CD4-positive, alpha-beta T cell (primary cell): ENCODE measurements around the gene SDF4. TPM values are rescaled to one million over a fixed set of nuclear protein-coding genes. Genes with fewer than 3 reads are reported as not detected.

Experiments
- ATAC-seq: fragments of 200-7000 bp; cut with Tn5 transposase; one replicate; pipeline ENCODE4 v1.10.0; 2022; ENCODE audit warnings: mild to moderate bottlenecking; ENCODE audit not compliant: poor library complexity
- CTCF ChIA-PET: fragments of 350-600 bp; sonication (Branson Sonifier 250); formaldehyde crosslinking; loops from one replicate; lab custom pipeline; 2021; ENCODE audit warnings: antibody characterized with exemption, inconsistent platforms; lab: Charles Lee
- POLR2A ChIA-PET: fragments of 350-600 bp; sonication (Branson Sonifier 250); formaldehyde crosslinking; loops from one replicate; lab custom pipeline; 2021; ENCODE audit warnings: antibody characterized with exemption, inconsistent platforms; lab: Charles Lee
- DNase-seq, 14 experiments: peaks; one replicate each; pipeline ENCODE4 v3.0.0-alpha.2; 2013 to 2020; ENCODE audit warnings: mixed read lengths in 2 of 14
- H3K27ac ChIP-seq, 2 donors: one replicate each; pipeline versions ENCODE4 v1.5.1 to v1.7.0; 2013; ENCODE audit warnings: low read length in 2 of 2, low read depth in 1 of 2, mild to moderate bottlenecking in 1 of 2
- H3K27me3 ChIP-seq, 2 experiments: 1 replicate in 1 of 2; 2 replicates in 1 of 2; pipeline versions ENCODE4 v1.6.1 to v1.7.0; 2013; ENCODE audit warnings: low read length in 2 of 2, control low read depth in 1 of 2, mild to moderate bottlenecking in 1 of 2, moderate library complexity in 1 of 2; ENCODE audit not compliant: insufficient read depth in 2 of 2, control insufficient read depth in 1 of 2
- H3K36me3 ChIP-seq: one replicate; pipeline ENCODE4 v1.6.1; 2013; ENCODE audit warnings: low read length, control low read depth; ENCODE audit not compliant: insufficient read depth
- H3K4me1 ChIP-seq: one replicate; pipeline ENCODE4 v1.6.1; 2013; ENCODE audit warnings: low read length, control low read depth; ENCODE audit not compliant: insufficient read depth
- H3K4me3 ChIP-seq: one replicate; pipeline ENCODE4 v1.5.1; 2013; ENCODE audit warnings: mild to moderate bottlenecking, low read length, moderate library complexity
- H3K9me3 ChIP-seq, 2 experiments: 1 replicate in 1 of 2; 2 replicates in 1 of 2; pipeline versions ENCODE4 v1.6.1 to v1.7.0; 2013; ENCODE audit warnings: low read length in 2 of 2, mild to moderate bottlenecking in 2 of 2, control low read depth in 1 of 2, moderate library complexity in 1 of 2; ENCODE audit not compliant: control insufficient read depth in 1 of 2, insufficient read depth in 1 of 2
- H3K27ac Mint-ChIP-seq: one replicate; pipeline ENCODE4 v1.8.0; 2020; ENCODE audit warnings: mixed read lengths
- H3K27me3 Mint-ChIP-seq: one replicate; pipeline ENCODE4 v1.8.0; 2021; ENCODE audit warnings: mixed read lengths
- H3K36me3 Mint-ChIP-seq: one replicate; pipeline ENCODE4 v1.8.0; 2021; ENCODE audit warnings: low read depth, mixed read lengths
- H3K4me1 Mint-ChIP-seq: one replicate; pipeline ENCODE4 v1.8.0; 2021; ENCODE audit warnings: low read depth, mixed read lengths
- H3K4me3 Mint-ChIP-seq: one replicate; pipeline ENCODE4 v1.8.0; 2020; ENCODE audit warnings: mild to moderate bottlenecking, mixed read lengths
- H3K9me3 Mint-ChIP-seq: one replicate; pipeline ENCODE4 v1.8.0; 2020; ENCODE audit warnings: mixed read lengths
- intact Hi-C, 2 experiments: fragments of 100-400 bp; cut with DNase I in 1 of 2; cut with micrococcal nuclease in 1 of 2; formaldehyde crosslinking; loops; one replicate each; pipeline versions ENCODE4 v1.15.1 to v1.9.0; 2023 to 2025; cut with DNase I, micrococcal nuclease
- total RNA-seq, 174 experiments: library from RNA in 2 of 174; stranded (reverse) in 2 of 174; gene quantifications; one replicate each; pipeline ENCODE4 v1.2.3 and lab custom pipeline; 2021 to 2026
- TF ChIP-seq, protein P1 (sequence below): fragments of 200-600 bp; IDR thresholded peaks from one replicate; pipeline ENCODE4 v1.8.0; 2022; ENCODE audit warnings: antibody characterized with exemption, mild to moderate bottlenecking

Gene SDF4
- total RNA-seq, 2 experiments from 2014 or later: 66.3 to 71.0 TPM

DNA sequence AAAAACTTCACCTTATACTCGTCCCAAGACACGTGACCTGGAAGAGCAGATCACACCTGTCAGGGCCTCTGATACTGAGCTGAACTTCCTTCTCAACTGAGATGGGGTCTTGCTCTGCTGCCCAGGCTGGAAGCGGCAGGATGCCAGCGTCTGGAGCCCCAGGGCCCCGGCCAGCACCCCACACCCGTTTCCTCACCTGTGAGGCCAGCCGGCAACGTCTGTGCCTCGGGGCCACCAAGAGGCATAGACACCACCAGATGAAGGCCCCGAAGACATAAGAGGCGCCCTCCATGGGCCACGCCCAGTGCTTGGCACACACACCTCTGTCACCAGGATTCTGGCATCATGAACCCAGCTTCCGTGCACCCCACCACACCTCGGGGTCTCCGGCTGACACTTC is 8.5 kb downstream of the SDF4 start:
- ChIA-PET POLR2A (no interaction called here), CTCF (no interaction called here)
- Mint-ChIP-seq H3K9me3 (no peaks in the 10 kb centered on the region), H3K4me3 (peak overlapping the region; percentile 54), H3K27me3 (no peaks in the 10 kb centered on the region), H3K36me3 (peaks cover 74% of the 10 kb centered on the region), H3K4me1 (peaks cover 13% of the 10 kb centered on the region), H3K27ac (no peak overlapping the region)
- DNase-seq: no peak
- Histone ChIP-seq H3K27ac (no peak overlapping the region), H3K27me3 (no peaks in the 10 kb centered on the region), H3K9me3 (no peaks in the 10 kb centered on the region), H3K4me3 (no peak overlapping the region), H3K4me1 (peaks cover 43% of the 10 kb centered on the region), H3K36me3 (peaks cover 86% of the 10 kb centered on the region)
- intact Hi-C loops: no loop called here
- TF ChIP-seq, protein P1, sequence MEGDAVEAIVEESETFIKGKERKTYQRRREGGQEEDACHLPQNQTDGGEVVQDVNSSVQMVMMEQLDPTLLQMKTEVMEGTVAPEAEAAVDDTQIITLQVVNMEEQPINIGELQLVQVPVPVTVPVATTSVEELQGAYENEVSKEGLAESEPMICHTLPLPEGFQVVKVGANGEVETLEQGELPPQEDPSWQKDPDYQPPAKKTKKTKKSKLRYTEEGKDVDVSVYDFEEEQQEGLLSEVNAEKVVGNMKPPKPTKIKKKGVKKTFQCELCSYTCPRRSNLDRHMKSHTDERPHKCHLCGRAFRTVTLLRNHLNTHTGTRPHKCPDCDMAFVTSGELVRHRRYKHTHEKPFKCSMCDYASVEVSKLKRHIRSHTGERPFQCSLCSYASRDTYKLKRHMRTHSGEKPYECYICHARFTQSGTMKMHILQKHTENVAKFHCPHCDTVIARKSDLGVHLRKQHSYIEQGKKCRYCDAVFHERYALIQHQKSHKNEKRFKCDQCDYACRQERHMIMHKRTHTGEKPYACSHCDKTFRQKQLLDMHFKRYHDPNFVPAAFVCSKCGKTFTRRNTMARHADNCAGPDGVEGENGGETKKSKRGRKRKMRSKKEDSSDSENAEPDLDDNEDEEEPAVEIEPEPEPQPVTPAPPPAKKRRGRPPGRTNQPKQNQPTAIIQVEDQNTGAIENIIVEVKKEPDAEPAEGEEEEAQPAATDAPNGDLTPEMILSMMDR: no peak
- ATAC-seq: no peak

DNA sequence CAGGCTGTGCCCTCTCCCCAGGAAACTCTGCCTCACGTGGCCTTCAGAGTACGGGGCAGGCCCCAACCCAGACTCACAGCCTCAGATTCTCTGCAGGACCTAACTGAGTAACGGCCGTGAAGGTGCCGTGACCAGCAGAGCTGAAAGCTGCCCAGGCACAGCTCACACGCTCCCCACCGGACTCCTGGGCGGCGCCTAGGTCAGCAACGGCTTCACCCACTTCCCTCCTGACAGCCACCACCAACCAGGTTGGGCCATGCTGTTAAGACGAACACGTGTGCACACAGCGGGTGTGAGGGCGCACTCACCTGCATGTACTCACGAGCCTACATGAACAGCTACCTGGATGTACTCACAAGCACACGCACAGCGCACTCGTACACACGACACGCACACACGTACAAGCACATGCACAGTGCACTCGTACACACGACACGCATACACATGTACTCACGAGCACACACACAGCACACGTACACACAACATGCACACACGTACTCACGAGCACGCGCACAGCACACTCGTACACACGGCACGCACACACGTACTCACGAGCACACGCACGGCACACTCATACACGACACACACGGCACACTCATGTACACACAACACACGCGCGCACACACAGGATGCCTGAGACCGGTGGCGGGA is 9.1 kb downstream of the SDF4 start:
- no peak for DNase-seq
- TF ChIP-seq, protein P1: no peak
- Mint-ChIP-seq H3K4me1 (peaks cover 13% of the 10 kb centered on the region), H3K4me3 (no peak overlapping the region), H3K9me3 (no peaks in the 10 kb centered on the region), H3K27ac (no peak overlapping the region), H3K27me3 (no peaks in the 10 kb centered on the region), H3K36me3 (peaks cover 78% of the 10 kb centered on the region)
- no peaks in the 10 kb centered on the region for H3K9me3 ChIP-seq
- no peak overlapping the region for H3K4me3 ChIP-seq
- ATAC-seq: no peak
- ChIA-PET POLR2A (no interaction called here), CTCF (no interaction called here)
- peaks cover 43% of the 10 kb centered on the region for H3K4me1 ChIP-seq
- intact Hi-C loops: no loop called here
- peaks cover 86% of the 10 kb centered on the region for H3K36me3 ChIP-seq
- H3K27me3 ChIP-seq: no peaks in the 10 kb centered on the region
- H3K27ac ChIP-seq: no peak overlapping the region

DNA sequence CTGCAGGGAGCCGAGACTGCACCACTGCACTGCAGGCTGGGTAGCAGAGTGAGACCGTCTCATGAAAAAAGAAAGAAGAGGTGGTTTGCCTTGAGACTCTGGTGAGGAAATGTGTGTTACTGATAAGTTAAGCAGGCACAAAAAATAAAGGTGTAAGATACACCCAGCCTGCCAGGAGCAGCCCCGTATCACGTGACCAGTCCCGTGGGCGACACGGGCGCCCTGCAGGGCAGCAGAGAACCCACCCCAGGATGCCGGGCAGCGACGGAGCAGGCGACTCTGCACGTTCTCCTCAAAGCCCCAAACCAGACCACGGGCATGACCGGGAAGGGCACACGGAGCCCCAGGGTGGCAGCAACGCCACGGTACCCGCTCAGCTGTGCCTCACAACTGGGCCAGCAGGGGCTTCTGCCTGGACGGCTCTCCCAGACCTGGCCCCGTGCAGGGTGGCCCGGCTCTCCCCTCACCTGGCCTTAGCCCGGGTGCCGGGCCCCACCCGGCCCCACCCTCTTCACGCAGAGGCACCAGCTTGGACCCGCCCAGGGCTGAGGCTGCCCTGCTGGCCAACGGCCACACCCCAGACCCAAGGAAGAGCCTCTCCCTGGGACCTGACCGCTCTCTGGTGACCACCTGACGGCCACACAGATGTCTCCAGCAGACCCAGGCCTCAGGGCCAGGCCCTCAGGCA is 9.8 kb downstream of the SDF4 start:
- intact Hi-C loops: no loop called here
- Histone ChIP-seq H3K9me3 (peaks cover 0 to 3% of the 10 kb centered on the region in 2 experiments), H3K27me3 (no peaks in the 10 kb centered on the region), H3K27ac (no peak overlapping the region), H3K4me3 (no peak overlapping the region), H3K36me3 (peaks cover 86% of the 10 kb centered on the region), H3K4me1 (peaks cover 45% of the 10 kb centered on the region)
- H3K9me3 Mint-ChIP-seq: no peaks in the 10 kb centered on the region
- H3K27ac Mint-ChIP-seq: no peak overlapping the region
- TF ChIP-seq, protein P1: no peak
- no peak for ATAC-seq
- H3K27me3 Mint-ChIP-seq: no peaks in the 10 kb centered on the region
- no peak for DNase-seq
- no peak overlapping the region for H3K4me3 Mint-ChIP-seq
- ChIA-PET POLR2A (no interaction called here), CTCF (no interaction called here)
- H3K4me1 Mint-ChIP-seq: peaks cover 13% of the 10 kb centered on the region
- peaks cover 79% of the 10 kb centered on the region for H3K36me3 Mint-ChIP-seq
